Stimulated activated naive CD8-positive, alpha-beta T cell treated with anti-CD3 and anti-CD28 coated beads, Interleukin-15, Interleukin-2, amounts not matched to agents 100 ng/mL and 50 ng/mL, for 24 hours (primary cell): ENCODE results near the gene TTPAL.

ENCODE experiments used
- H3K27ac Mint-ChIP-seq: one replicate; pipeline ENCODE4 v1.8.0; 2021; ENCODE audit warnings: mild to moderate bottlenecking, mixed read lengths
- H3K27me3 Mint-ChIP-seq: one replicate; pipeline ENCODE4 v1.8.0; 2021; ENCODE audit warnings: mixed read lengths
- H3K36me3 Mint-ChIP-seq: one replicate; pipeline ENCODE4 v1.8.0; 2021; ENCODE audit warnings: low read depth, mixed read lengths
- H3K4me1 Mint-ChIP-seq: one replicate; pipeline ENCODE4 v1.8.0; 2021; ENCODE audit warnings: low read depth, mixed read lengths
- H3K4me3 Mint-ChIP-seq: one replicate; pipeline ENCODE4 v1.8.0; 2021; ENCODE audit warnings: mild to moderate bottlenecking, mixed read lengths
- H3K9me3 Mint-ChIP-seq: one replicate; pipeline ENCODE4 v1.8.0; 2021; ENCODE audit warnings: mixed read lengths

TTPAL gene

GRCh38 chr20:44475694-44476560, at the start of gene TTPAL:
Gene TTPAL (plus strand): TSS chr20:44475874. CDS start chr20:44480000, 4,126 bp downstream.
- Mint-ChIP-seq H3K4me1 (peaks cover 25% of the 10 kb centered on the region), H3K9me3 (no peaks in the 10 kb centered on the region), H3K4me3 (peak within 1 kb of the TSS; percentile 95), H3K27ac (peak within 1 kb of the TSS; percentile 97), H3K36me3 (peaks cover 4% of the 10 kb centered on the region), H3K27me3 (no peaks in the 10 kb centered on the region)

GRCh38 chr20:44425923-44426322, 49.8 kb upstream of the TTPAL start:
- no peaks in the 10 kb centered on the region for H3K4me1 Mint-ChIP-seq
- H3K9me3 Mint-ChIP-seq = no peaks in the 10 kb centered on the region
- H3K27ac Mint-ChIP-seq = no peak overlapping the region
- peaks cover 8% of the 10 kb centered on the region for H3K27me3 Mint-ChIP-seq
- H3K36me3 Mint-ChIP-seq = no peaks in the 10 kb centered on the region
- no peak overlapping the region for H3K4me3 Mint-ChIP-seq

GRCh38 chr20:44426879-44427790, 48.5 kb upstream of the TTPAL start:
- no peaks in the 10 kb centered on the region for H3K4me1 Mint-ChIP-seq

GRCh38 chr20:44427804-44428173, 47.9 kb upstream of the TTPAL start:
- no peaks in the 10 kb centered on the region for H3K36me3 Mint-ChIP-seq
- no peaks in the 10 kb centered on the region for H3K4me1 Mint-ChIP-seq
- no peaks in the 10 kb centered on the region for H3K9me3 Mint-ChIP-seq
- H3K4me3 Mint-ChIP-seq = no peak overlapping the region
- H3K27ac Mint-ChIP-seq = no peak overlapping the region
- peaks cover 8% of the 10 kb centered on the region for H3K27me3 Mint-ChIP-seq

More at GRCh38 chr20:44426879-44427790, 48.5 kb upstream of the TTPAL start:
- no peak overlapping the region for H3K4me3 Mint-ChIP-seq
- H3K27me3 Mint-ChIP-seq = peaks cover 8% of the 10 kb centered on the region
- no peak overlapping the region for H3K27ac Mint-ChIP-seq
- H3K36me3 Mint-ChIP-seq = no peaks in the 10 kb centered on the region
- no peaks in the 10 kb centered on the region for H3K9me3 Mint-ChIP-seq

GRCh38 chr20:44428174-44429016, 47.3 kb upstream of the TTPAL start:
- Mint-ChIP-seq H3K4me3 (no peak overlapping the region), H3K27ac (no peak overlapping the region), H3K27me3 (peaks cover 8% of the 10 kb centered on the region), H3K36me3 (no peaks in the 10 kb centered on the region), H3K4me1 (no peaks in the 10 kb centered on the region), H3K9me3 (no peaks in the 10 kb centered on the region)

GRCh38 chr20:44429017-44429339, 46.7 kb upstream of the TTPAL start:
- Mint-ChIP-seq H3K4me1 (no peaks in the 10 kb centered on the region), H3K27me3 (peaks cover 5% of the 10 kb centered on the region), H3K4me3 (no peak overlapping the region), H3K27ac (no peak overlapping the region), H3K36me3 (no peaks in the 10 kb centered on the region), H3K9me3 (no peaks in the 10 kb centered on the region)

- no peaks in the 10 kb centered on the region for H3K36me3 Mint-ChIP-seq
- peaks cover 5% of the 10 kb centered on the region for H3K27me3 Mint-ChIP-seq
- H3K27ac Mint-ChIP-seq = no peak overlapping the region
- H3K4me1 Mint-ChIP-seq = no peaks in the 10 kb centered on the region
- no peak overlapping the region for H3K4me3 Mint-ChIP-seq
- H3K9me3 Mint-ChIP-seq = no peaks in the 10 kb centered on the region
These were observed 46.0 kb upstream of the TTPAL start for GRCh38 chr20:44429419-44430269.

- H3K27me3 Mint-ChIP-seq = peaks cover 5% of the 10 kb centered on the region
These were observed 45.2 kb upstream of the TTPAL start for GRCh38 chr20:44430270-44431065.

GRCh38 chr20:44431118-44431501, 44.6 kb upstream of the TTPAL start:
- no peak overlapping the region for H3K4me3 Mint-ChIP-seq
- H3K27me3 Mint-ChIP-seq = peaks cover 5% of the 10 kb centered on the region
- H3K36me3 Mint-ChIP-seq = no peaks in the 10 kb centered on the region
- no peaks in the 10 kb centered on the region for H3K4me1 Mint-ChIP-seq
- H3K27ac Mint-ChIP-seq = no peak overlapping the region
- no peaks in the 10 kb centered on the region for H3K9me3 Mint-ChIP-seq

More at GRCh38 chr20:44430270-44431065, 45.2 kb upstream of the TTPAL start:
- Mint-ChIP-seq H3K4me1 (no peaks in the 10 kb centered on the region), H3K27ac (no peak overlapping the region), H3K9me3 (no peaks in the 10 kb centered on the region), H3K36me3 (no peaks in the 10 kb centered on the region), H3K4me3 (no peak overlapping the region)

- Mint-ChIP-seq H3K36me3 (no peaks in the 10 kb centered on the region), H3K27me3 (peaks cover 5% of the 10 kb centered on the region), H3K4me3 (no peak overlapping the region), H3K9me3 (no peaks in the 10 kb centered on the region), H3K27ac (no peak overlapping the region), H3K4me1 (no peaks in the 10 kb centered on the region)
These were observed 44.0 kb upstream of the TTPAL start for GRCh38 chr20:44431502-44432234.

- Mint-ChIP-seq H3K36me3 (no peaks in the 10 kb centered on the region), H3K4me3 (no peak overlapping the region), H3K9me3 (no peaks in the 10 kb centered on the region), H3K27ac (no peak overlapping the region), H3K27me3 (no peaks in the 10 kb centered on the region), H3K4me1 (no peaks in the 10 kb centered on the region)
These were observed 42.8 kb upstream of the TTPAL start for GRCh38 chr20:44432618-44433577.
